HepG2 (cell line): ENCODE results near the gene IRX4. TPM values are rescaled to one million over a fixed set of nuclear protein-coding genes. Genes with fewer than 3 reads are reported as not detected.

Experiments used
- ATAC-seq: fragments of 200-7000 bp; cut with Tn5 transposase; 3 replicates; pipeline ENCODE4 v1.9.1; 2020; ENCODE audit warnings: mild to moderate bottlenecking, moderate library complexity
- BruUV-seq: library from RNA; stranded (reverse); fragments of 400-500 nt; replicated peaks from 2 replicates; lab custom pipeline; 2021; lab: Mats Ljungman, UMichigan
- CTCF ChIA-PET: fragments of 300-600 bp; formaldehyde crosslinking; extraction: SDS; loops from one replicate; lab custom pipeline; 2021; ENCODE audit warnings: low total read pairs, inconsistent platforms, low intra/inter-chr PET ratio; lab: Yijun Ruan, JAX
- POLR2A ChIA-PET: fragments of 350-600 bp; sonication (Branson Sonifier 250); formaldehyde crosslinking; loops from one replicate; lab custom pipeline; 2020; ENCODE audit warnings: antibody characterized with exemption, inconsistent platforms; lab: Yijun Ruan, JAX
- DNase-seq: peaks from one replicate; pipeline ENCODE4 v3.0.0-alpha.2; 2015; ENCODE audit warnings: low spot score
- FAIRE-seq: peaks from 3 replicates; lab custom pipeline; 2011; peaks lifted over from hg19 to GRCh38; lab: Jason Lieb, UNC
- H2AFZ ChIP-seq: one replicate; pipeline ENCODE4 v1.6.1; 2011; ENCODE audit warnings: low read length, inconsistent platforms
- H3K27ac ChIP-seq: fragments of 300-600 bp; 3 replicates; pipeline ENCODE4 v1.8.0; 2011; ENCODE audit warnings: mixed run types, mild to moderate bottlenecking, mixed read lengths, low read length, inconsistent platforms; ENCODE audit not compliant: insufficient read depth; ENCODE audit errors: extremely low read length
- H3K27me3 ChIP-seq, 2 experiments: fragments of 200-600 bp in 1 of 2; 2 replicates in 1 of 2; 3 replicates in 1 of 2; pipeline versions ENCODE4 v1.6.0 to v1.8.0; 2011; ENCODE audit warnings: low read length in 2 of 2, mild to moderate bottlenecking in 2 of 2, moderate library complexity in 2 of 2, inconsistent platforms in 1 of 2; ENCODE audit not compliant: insufficient read depth in 2 of 2, control insufficient read depth in 1 of 2
- H3K36me3 ChIP-seq, 2 experiments: fragments of 200-600 bp in 1 of 2; replicated peaks in 1 of 2; 2 replicates in 1 of 2; 3 replicates in 1 of 2; pipeline versions ENCODE4 v1.5.1 to v1.8.0; 2011; ENCODE audit warnings: low read length in 2 of 2, inconsistent platforms in 1 of 2; ENCODE audit not compliant: insufficient read depth in 2 of 2, control insufficient read depth in 1 of 2
- H3K4me1 ChIP-seq: 2 replicates; pipeline ENCODE4 v1.5.1; 2012; ENCODE audit warnings: low read length, inconsistent platforms; ENCODE audit not compliant: insufficient read depth
- H3K4me2 ChIP-seq: 2 replicates; pipeline ENCODE4 v1.6.0; 2011; ENCODE audit warnings: low read depth, low read length, inconsistent platforms
- H3K4me3 ChIP-seq, 3 experiments: fragments of 200-600 bp in 1 of 3; sonication (generic), shearing (Covaris generic) in 1 of 3; replicated peaks in 1 of 3; 2 replicates each; pipeline ENCODE4 v1.5.1; 2011 to 2016; ENCODE audit warnings: low read length in 3 of 3, inconsistent platforms in 2 of 3, low read depth in 2 of 3, mild to moderate bottlenecking in 2 of 3, control low read depth in 1 of 3, mixed read lengths in 1 of 3; ENCODE audit not compliant: insufficient read depth in 1 of 3
- H3K79me2 ChIP-seq: one replicate; pipeline ENCODE4 v1.6.1; 2011; ENCODE audit warnings: low read length, inconsistent platforms; ENCODE audit not compliant: insufficient read depth
- H3K9ac ChIP-seq: 2 replicates; pipeline ENCODE4 v1.6.0; 2011; ENCODE audit warnings: mild to moderate bottlenecking, low read depth, low read length, inconsistent platforms; ENCODE audit not compliant: insufficient read depth
- H3K9me3 ChIP-seq: 2 replicates; pipeline ENCODE4 v1.5.1; 2012; ENCODE audit warnings: mild to moderate bottlenecking, low read length
- H4K20me1 ChIP-seq: 2 replicates; pipeline ENCODE4 v1.6.0; 2011; ENCODE audit warnings: inconsistent platforms, mild to moderate bottlenecking, low read length, moderate library complexity; ENCODE audit not compliant: insufficient read depth
- CHD2 ChIP-seq: IDR thresholded peaks from 2 replicates; pipeline ENCODE4 v1.6.1; 2011; ENCODE audit warnings: low read depth, low read length, improper control_type of control experiment
- ETV6 ChIP-seq: sonication (generic); formaldehyde crosslinking; conservative IDR thresholded peaks from 2 replicates; pipeline ENCODE4 v1.4.0; 2020; ENCODE audit warnings: missing genetic modification reagents
- POLR2A ChIP-seq, 2 experiments: IDR thresholded peaks; 2 replicates each; pipeline ENCODE4 v1.6.1; 2011; ENCODE audit warnings: low read depth in 2 of 2, low read length in 2 of 2, mild to moderate bottlenecking in 1 of 2, moderate library complexity in 1 of 2; ENCODE audit not compliant: insufficient read depth in 1 of 2
- ZNF136 ChIP-seq: sonication (generic); formaldehyde crosslinking; IDR thresholded peaks from 2 replicates; pipeline ENCODE4 v1.8.1; 2022; ENCODE audit warnings: low read depth, mild to moderate bottlenecking, moderate library complexity, missing genetic modification reagents
- ZNF354B ChIP-seq: sonication (generic); formaldehyde crosslinking; IDR thresholded peaks from 2 replicates; pipeline ENCODE4 v1.8.0; 2022; ENCODE audit warnings: mild to moderate bottlenecking, missing genetic modification reagents
- WGBS: methylation state at CpG from one replicate; pipeline ENCODE4 v1.1.6; 2017; ENCODE audit warnings: low lambda C conversion rate; 5-methylcytosine and 5-hydroxymethylcytosine counted together
- in situ Hi-C: cut with HindIII; loops from 2 replicates; pipeline ENCODE4 v1.10.0; 2017; ENCODE audit warnings: low pct_unique_long_range_greater_than_20kb; ENCODE audit not compliant: extremely low pct_ligation_motif_present
- intact Hi-C: fragments of 100-400 bp; cut with micrococcal nuclease; formaldehyde crosslinking; loops from one replicate; pipeline ENCODE4 v1.10.0; 2022; ENCODE audit not compliant: unreplicated experiment
- polyA plus RNA-seq, 8 experiments: library from polyadenylated mRNA; depleted of rRNA in 3 of 8; stranded (reverse) in 7 of 8; unstranded in 1 of 8; fragments of >200 nt; fragmentation: Illumina TruSeq in 4 of 8; extraction: Trizol in 4 of 8; gene quantifications; 2 replicates each; pipeline versions ENCODE4 v1.2.1 to v1.2.3, GENCODE V29; 2011 to 2016; ENCODE audit warnings: low read depth in 4 of 8, missing spikeins in 1 of 8, mixed read lengths in 1 of 8; ENCODE audit not compliant: insufficient read depth in 1 of 8
- total RNA-seq, 5 experiments: library from RNA; depleted of rRNA; stranded (reverse); fragments of >200 nt; fragmentation: Illumina TruSeq; extraction: Trizol; gene quantifications; 2 replicates each; pipeline ENCODE4 v1.2.3, GENCODE V29; 2016; ENCODE audit warnings: low read depth in 1 of 5
- TF ChIP-seq, protein P1 (sequence below): sonication (generic); formaldehyde crosslinking; IDR thresholded peaks from 2 replicates; pipeline ENCODE4 v1.4.0; 2020; ENCODE audit warnings: missing genetic modification reagents; ENCODE audit errors: not compliant biosample characterization

The IRX4 gene
- total and polyA plus RNA-seq, 2 of the 13 experiments (the other 11 are each of a cell fraction or from before 2014, with no cell fraction given): not detected

- Histone ChIP-seq H2AFZ (no peak overlapping the region), H3K9me3 (no peaks in the 10 kb centered on the region), H3K27ac (no peak overlapping the region), H3K79me2 (no peaks in the 10 kb centered on the region), H3K4me1 (peaks cover 5% of the 10 kb centered on the region; the same call in 1 of the 2 replicates), H4K20me1 (no peaks in the 10 kb centered on the region), H3K4me2 (no peak overlapping the region), H3K4me3 (no peak overlapping the region), H3K36me3 (no peaks in the 10 kb centered on the region), H3K9ac (no peak overlapping the region), H3K27me3 (peaks cover 9 to 61% of the 10 kb centered on the region in 2 experiments; a peak in 4 of 5 replicates)
- TF ChIP-seq ETV6: no peak
- TF ChIP-seq, protein P1, sequence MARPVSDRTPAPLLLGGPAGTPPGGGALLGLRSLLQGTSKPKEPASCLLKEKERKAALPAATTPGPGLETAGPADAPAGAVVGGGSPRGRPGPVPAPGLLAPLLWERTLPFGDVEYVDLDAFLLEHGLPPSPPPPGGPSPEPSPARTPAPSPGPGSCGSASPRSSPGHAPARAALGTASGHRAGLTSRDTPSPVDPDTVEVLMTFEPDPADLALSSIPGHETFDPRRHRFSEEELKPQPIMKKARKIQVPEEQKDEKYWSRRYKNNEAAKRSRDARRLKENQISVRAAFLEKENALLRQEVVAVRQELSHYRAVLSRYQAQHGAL (CRISPR knock-in tag): no peak
- TF ChIP-seq ZNF354B: no peak
- no peak for TF ChIP-seq ZNF136
- TF ChIP-seq POLR2A (IDR thresholded peaks at IDR 0.05; ENCODE audit: insufficient read depth in 1 of 2, low read depth in 2 of 2, low read length in 2 of 2): no peak
- ATAC-seq (no peak), FAIRE-seq (no peak), DNase-seq (no peak)
- in situ Hi-C loops: no loop called here
- CTCF ChIA-PET: no interaction called here
- no TSS peak for BruUV-seq
- intact Hi-C loops: no loop called here
- POLR2A ChIA-PET: no interaction called here
- WGBS: 36% methylated on average over 11 of the region's 14 CpGs
These were observed 16.8 kb downstream of the IRX4 start for GRCh38 chr5:1865948-1866347.

DNA sequence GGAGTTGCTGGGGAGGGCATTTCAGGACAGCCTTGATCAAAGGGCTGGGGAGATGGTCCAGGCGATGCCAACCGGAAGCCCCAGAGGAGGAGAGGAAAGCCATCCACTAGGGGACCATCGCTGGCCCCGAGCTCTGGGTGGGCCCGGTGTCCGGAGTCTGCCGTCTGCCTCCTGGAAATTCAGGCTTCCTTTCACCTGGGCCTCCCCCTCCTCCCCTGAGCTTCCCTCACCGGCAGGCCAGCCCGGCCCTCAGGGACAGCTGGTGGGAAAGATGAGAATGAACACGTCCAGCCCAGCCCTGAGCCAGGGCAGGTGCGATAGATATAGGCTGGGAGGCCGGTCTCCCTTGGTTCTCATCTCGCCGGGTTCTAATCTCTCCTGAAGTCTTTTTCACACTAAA, 17.2 kb downstream of the IRX4 start:
- ChIA-PET POLR2A (no interaction called here), CTCF (no interaction called here)
- FAIRE-seq: no peak
- H3K79me2 ChIP-seq: no peaks in the 10 kb centered on the region
- no peak for DNase-seq
- no peak overlapping the region for H3K9ac ChIP-seq
- no peak overlapping the region for H3K4me2 ChIP-seq
- no peak overlapping the region for H2AFZ ChIP-seq
- no peaks in the 10 kb centered on the region for H4K20me1 ChIP-seq
- WGBS: 45% methylated on average over 7 of the region's 14 CpGs
- peaks cover 5% of the 10 kb centered on the region; the same call in 1 of the 2 replicates for H3K4me1 ChIP-seq
- no peaks in the 10 kb centered on the region for H3K9me3 ChIP-seq
- in situ Hi-C loops (no loop called here), intact Hi-C loops (no loop called here)
- peaks cover 9 to 66% of the 10 kb centered on the region in 2 experiments; a peak in 4 of 5 replicates for H3K27me3 ChIP-seq
- BruUV-seq: no TSS peak
- ATAC-seq: no peak
- H3K27ac ChIP-seq: no peak overlapping the region
- TF ChIP-seq CHD2: no peak
- H3K36me3 ChIP-seq: no peaks in the 10 kb centered on the region
- no peak overlapping the region for H3K4me3 ChIP-seq
